Measurements from ENCODE around the gene BMPR1A. TPM values are rescaled to one million over a fixed set of nuclear protein-coding genes. Genes with fewer than 3 reads are reported as not detected.

The BMPR1A gene
- total and polyA plus RNA-seq, 9 of the 15 experiments (the other 6 are each of a cell fraction or from before 2014, with no cell fraction given) = 1.6 to 17.5 (median 9.1) TPM

DNA sequence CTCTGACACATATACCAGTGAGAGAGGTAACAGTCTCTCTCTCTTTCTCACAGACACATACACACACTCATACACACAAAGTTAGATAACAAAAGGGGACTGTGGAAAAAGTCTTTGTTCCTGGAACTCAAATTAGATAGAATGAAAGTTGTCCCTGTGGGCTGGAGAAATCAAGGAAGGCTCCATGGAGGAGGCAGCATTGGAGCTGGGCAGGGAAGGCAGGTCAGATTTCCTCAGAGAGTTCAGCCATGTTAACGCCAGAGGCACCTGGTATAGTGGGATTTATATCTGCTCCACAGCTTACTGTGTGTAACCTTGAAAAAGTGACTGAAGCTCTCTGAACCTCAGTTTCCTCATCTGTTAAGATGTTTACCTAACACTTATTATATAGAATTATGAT is 49.4 kb upstream of the BMPR1A start (continued):
- TF ChIP-seq, protein P1, sequence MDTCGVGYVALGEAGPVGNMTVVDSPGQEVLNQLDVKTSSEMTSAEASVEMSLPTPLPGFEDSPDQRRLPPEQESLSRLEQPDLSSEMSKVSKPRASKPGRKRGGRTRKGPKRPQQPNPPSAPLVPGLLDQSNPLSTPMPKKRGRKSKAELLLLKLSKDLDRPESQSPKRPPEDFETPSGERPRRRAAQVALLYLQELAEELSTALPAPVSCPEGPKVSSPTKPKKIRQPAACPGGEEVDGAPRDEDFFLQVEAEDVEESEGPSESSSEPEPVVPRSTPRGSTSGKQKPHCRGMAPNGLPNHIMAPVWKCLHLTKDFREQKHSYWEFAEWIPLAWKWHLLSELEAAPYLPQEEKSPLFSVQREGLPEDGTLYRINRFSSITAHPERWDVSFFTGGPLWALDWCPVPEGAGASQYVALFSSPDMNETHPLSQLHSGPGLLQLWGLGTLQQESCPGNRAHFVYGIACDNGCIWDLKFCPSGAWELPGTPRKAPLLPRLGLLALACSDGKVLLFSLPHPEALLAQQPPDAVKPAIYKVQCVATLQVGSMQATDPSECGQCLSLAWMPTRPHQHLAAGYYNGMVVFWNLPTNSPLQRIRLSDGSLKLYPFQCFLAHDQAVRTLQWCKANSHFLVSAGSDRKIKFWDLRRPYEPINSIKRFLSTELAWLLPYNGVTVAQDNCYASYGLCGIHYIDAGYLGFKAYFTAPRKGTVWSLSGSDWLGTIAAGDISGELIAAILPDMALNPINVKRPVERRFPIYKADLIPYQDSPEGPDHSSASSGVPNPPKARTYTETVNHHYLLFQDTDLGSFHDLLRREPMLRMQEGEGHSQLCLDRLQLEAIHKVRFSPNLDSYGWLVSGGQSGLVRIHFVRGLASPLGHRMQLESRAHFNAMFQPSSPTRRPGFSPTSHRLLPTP (IDR thresholded peaks at IDR 0.05; ENCODE audit: borderline replicate concordance, extremely low read depth, insufficient read length) = peak; percentile 73
- no peak for TF ChIP-seq ZKSCAN8 (CRISPR knock-in tag; IDR thresholded peaks at IDR 0.05)
- TF ChIP-seq, protein P2, sequence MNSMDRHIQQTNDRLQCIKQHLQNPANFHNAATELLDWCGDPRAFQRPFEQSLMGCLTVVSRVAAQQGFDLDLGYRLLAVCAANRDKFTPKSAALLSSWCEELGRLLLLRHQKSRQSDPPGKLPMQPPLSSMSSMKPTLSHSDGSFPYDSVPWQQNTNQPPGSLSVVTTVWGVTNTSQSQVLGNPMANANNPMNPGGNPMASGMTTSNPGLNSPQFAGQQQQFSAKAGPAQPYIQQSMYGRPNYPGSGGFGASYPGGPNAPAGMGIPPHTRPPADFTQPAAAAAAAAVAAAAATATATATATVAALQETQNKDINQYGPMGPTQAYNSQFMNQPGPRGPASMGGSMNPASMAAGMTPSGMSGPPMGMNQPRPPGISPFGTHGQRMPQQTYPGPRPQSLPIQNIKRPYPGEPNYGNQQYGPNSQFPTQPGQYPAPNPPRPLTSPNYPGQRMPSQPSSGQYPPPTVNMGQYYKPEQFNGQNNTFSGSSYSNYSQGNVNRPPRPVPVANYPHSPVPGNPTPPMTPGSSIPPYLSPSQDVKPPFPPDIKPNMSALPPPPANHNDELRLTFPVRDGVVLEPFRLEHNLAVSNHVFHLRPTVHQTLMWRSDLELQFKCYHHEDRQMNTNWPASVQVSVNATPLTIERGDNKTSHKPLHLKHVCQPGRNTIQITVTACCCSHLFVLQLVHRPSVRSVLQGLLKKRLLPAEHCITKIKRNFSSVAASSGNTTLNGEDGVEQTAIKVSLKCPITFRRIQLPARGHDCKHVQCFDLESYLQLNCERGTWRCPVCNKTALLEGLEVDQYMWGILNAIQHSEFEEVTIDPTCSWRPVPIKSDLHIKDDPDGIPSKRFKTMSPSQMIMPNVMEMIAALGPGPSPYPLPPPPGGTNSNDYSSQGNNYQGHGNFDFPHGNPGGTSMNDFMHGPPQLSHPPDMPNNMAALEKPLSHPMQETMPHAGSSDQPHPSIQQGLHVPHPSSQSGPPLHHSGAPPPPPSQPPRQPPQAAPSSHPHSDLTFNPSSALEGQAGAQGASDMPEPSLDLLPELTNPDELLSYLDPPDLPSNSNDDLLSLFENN (IDR thresholded peaks at IDR 0.05; ENCODE audit: low read depth in 2 of 2, low read length in 2 of 2) = no peak
- TF ChIP-seq MCM7 (IDR thresholded peaks at IDR 0.05) = no peak
- no peak for TF ChIP-seq STAT5A (IDR thresholded peaks at IDR 0.05; ENCODE audit: borderline replicate concordance, low read length)
- peak; percentile 96 for TF ChIP-seq RBM25 (IDR thresholded peaks at IDR 0.05; ENCODE audit: low read depth, low read length, severe bottlenecking)
- no peak for TF ChIP-seq RBM34 (IDR thresholded peaks at IDR 0.05; ENCODE audit: borderline replicate concordance, insufficient read depth, low read length)
- TF ChIP-seq ZNF436 (CRISPR knock-in tag; IDR thresholded peaks at IDR 0.05) = peak; percentile 93
- TF ChIP-seq, protein P3, sequence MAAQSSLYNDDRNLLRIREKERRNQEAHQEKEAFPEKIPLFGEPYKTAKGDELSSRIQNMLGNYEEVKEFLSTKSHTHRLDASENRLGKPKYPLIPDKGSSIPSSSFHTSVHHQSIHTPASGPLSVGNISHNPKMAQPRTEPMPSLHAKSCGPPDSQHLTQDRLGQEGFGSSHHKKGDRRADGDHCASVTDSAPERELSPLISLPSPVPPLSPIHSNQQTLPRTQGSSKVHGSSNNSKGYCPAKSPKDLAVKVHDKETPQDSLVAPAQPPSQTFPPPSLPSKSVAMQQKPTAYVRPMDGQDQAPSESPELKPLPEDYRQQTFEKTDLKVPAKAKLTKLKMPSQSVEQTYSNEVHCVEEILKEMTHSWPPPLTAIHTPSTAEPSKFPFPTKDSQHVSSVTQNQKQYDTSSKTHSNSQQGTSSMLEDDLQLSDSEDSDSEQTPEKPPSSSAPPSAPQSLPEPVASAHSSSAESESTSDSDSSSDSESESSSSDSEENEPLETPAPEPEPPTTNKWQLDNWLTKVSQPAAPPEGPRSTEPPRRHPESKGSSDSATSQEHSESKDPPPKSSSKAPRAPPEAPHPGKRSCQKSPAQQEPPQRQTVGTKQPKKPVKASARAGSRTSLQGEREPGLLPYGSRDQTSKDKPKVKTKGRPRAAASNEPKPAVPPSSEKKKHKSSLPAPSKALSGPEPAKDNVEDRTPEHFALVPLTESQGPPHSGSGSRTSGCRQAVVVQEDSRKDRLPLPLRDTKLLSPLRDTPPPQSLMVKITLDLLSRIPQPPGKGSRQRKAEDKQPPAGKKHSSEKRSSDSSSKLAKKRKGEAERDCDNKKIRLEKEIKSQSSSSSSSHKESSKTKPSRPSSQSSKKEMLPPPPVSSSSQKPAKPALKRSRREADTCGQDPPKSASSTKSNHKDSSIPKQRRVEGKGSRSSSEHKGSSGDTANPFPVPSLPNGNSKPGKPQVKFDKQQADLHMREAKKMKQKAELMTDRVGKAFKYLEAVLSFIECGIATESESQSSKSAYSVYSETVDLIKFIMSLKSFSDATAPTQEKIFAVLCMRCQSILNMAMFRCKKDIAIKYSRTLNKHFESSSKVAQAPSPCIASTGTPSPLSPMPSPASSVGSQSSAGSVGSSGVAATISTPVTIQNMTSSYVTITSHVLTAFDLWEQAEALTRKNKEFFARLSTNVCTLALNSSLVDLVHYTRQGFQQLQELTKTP (IDR thresholded peaks at IDR 0.05; ENCODE audit: low read depth in 1 of 2, partially characterized antibody in 2 of 2) = no peak
- TF ChIP-seq ZNF263 (CRISPR knock-in tag; IDR thresholded peaks at IDR 0.05; ENCODE audit: borderline replicate concordance) = no peak
- no peak for TF ChIP-seq ZNF561 (CRISPR knock-in tag; conservative IDR thresholded peaks at IDR 0.05)

Data from K562 (cell line).